Muscle of leg (tissue), 11 donors: ENCODE measurements around the gene PPIH. TPM values are rescaled to one million over a fixed set of nuclear protein-coding genes. Genes with fewer than 3 reads are reported as not detected.
"Not testable (repeated sequence)": the region's sequence is repeated elsewhere in the genome, so short reads cannot be mapped to it uniquely, and the experiment has no call there.

Experiments
- DNase-seq: peaks from one replicate; pipeline ENCODE4 v3.0.0; 2013
- H3K27ac ChIP-seq: one replicate; pipeline ENCODE4 v1.5.1; 2013; ENCODE audit warnings: mild to moderate bottlenecking, low read length, control low read depth
- H3K27me3 ChIP-seq: one replicate; pipeline ENCODE4 v1.6.1; 2013; ENCODE audit warnings: low read length; ENCODE audit not compliant: control insufficient read depth, insufficient read depth
- H3K36me3 ChIP-seq: one replicate; pipeline ENCODE4 v1.6.1; 2013; ENCODE audit warnings: low read length; ENCODE audit not compliant: control insufficient read depth, insufficient read depth
- H3K4me1 ChIP-seq: one replicate; pipeline ENCODE4 v1.6.1; 2013; ENCODE audit warnings: low read length; ENCODE audit not compliant: control insufficient read depth, insufficient read depth
- H3K4me3 ChIP-seq: one replicate; pipeline ENCODE4 v1.5.1; 2013; ENCODE audit warnings: low read length, control low read depth
- H3K9me3 ChIP-seq: replicated peaks from 2 replicates; pipeline ENCODE4 v1.6.1; 2013; ENCODE audit warnings: low read depth, low read length; ENCODE audit not compliant: control insufficient read depth
- WGBS: methylation state at CpG from one replicate; pipeline ENCODE4 v1.1.5; 2013; ENCODE audit warnings: missing lambda C conversion rate; ENCODE audit not compliant: insufficient coverage; 5-methylcytosine and 5-hydroxymethylcytosine counted together
- polyA plus RNA-seq, 8 donors: library from polyadenylated mRNA; unstranded; fragments of 120-200 nt; gene quantifications; one replicate each; pipeline versions ENCODE4 v1.2.1 to v1.2.3, GENCODE V29; 2013; ENCODE audit warnings: inconsistent platforms in 1 of 8, low replicate concordance in 1 of 8; ENCODE audit not compliant: insufficient read length in 8 of 8, insufficient read depth in 1 of 8
- total RNA-seq: library from RNA; stranded (reverse); fragments of 120-200 nt; gene quantifications from one replicate; pipeline ENCODE4 v1.2.4, GENCODE V29; 2013

PPIH gene
- total and polyA plus RNA-seq, 9 donors = 37.2 to 50.1 (median 40.9) TPM

- Histone ChIP-seq H3K4me1 (no peaks in the 10 kb centered on the region), H3K4me3 (no peak overlapping the region), H3K27ac (no peak overlapping the region), H3K27me3 (no peaks in the 10 kb centered on the region), H3K36me3 (peaks cover 14% of the 10 kb centered on the region), H3K9me3 (no peaks in the 10 kb centered on the region)
- WGBS = 67% methylated on average over 3 of the region's 5 CpGs
- no peak for DNase-seq
These were observed 34.2 kb downstream of the PPIH start for GRCh38 chr1:42692461-42692860.

DNA sequence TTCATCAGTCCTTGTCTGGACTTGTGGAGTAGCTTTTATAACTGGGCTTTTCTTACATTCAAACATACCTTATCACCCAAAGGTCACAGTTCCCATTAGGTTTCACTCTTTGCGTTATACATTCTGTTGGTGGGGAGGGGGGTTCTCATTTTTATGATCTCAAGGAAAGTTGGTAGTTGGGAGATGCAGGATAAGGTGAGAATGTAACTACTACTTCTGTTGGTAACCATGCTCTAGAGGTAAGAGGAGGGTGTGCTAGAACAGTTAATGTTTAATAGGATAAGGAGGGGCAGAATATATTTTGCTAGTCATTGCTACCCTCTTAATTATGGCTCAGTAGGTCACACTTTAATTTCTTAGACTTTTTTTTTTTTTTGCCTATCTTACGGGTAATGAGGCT is 34.7 kb downstream of the PPIH start:
- Histone ChIP-seq H3K4me1 (no peaks in the 10 kb centered on the region), H3K9me3 (no peaks in the 10 kb centered on the region), H3K36me3 (peaks cover 18% of the 10 kb centered on the region), H3K27me3 (no peaks in the 10 kb centered on the region), H3K4me3 (no peak overlapping the region), H3K27ac (no peak overlapping the region)
- WGBS = no CpG with 5 or more reads among the region's 2 CpGs
- DNase-seq = no peak

DNA sequence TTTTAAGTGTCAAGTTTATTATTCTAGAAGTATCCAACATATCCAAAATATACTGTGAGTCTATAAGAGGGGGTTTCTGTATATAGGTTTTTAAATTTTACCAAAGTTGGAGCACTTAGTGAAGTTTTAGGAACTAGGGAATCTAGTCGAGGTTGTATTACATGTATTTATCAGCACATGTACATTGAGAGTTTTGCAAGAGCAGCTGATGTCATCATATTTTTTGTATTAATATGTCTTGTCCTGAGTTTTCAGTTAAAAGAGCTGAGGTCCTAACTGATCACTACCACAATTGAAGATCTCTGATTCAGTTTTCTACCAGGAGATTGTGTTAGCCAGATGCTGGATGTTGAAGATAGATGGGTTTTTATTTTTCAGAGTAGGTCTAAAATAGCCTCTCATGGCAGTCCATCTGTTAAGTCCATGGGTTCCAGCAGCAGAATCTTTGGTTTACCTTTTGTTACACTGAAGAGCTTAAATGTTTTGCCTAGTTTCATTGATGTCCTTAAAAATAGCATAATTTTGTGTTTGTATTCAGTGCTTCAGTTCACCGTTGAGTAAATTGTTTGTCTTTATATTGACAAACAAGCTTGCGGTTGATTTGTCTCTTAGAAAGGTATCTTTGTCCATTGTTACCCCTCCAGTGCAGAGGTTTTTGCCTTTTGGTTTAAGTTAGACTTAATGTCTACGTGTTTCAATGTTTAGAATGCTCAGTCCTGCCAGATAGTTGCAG is 40.0 kb downstream of the PPIH start:
- DNase-seq = no peak
- H3K27me3 ChIP-seq = no peaks in the 10 kb centered on the region
- no peak overlapping the region for H3K4me3 ChIP-seq
- H3K36me3 ChIP-seq = peaks cover 48% of the 10 kb centered on the region
- 100% methylated on average over 1 of the region's 4 CpGs for WGBS
- H3K27ac ChIP-seq = no peak overlapping the region
- H3K9me3 ChIP-seq = no peaks in the 10 kb centered on the region
- no peaks in the 10 kb centered on the region for H3K4me1 ChIP-seq

DNA sequence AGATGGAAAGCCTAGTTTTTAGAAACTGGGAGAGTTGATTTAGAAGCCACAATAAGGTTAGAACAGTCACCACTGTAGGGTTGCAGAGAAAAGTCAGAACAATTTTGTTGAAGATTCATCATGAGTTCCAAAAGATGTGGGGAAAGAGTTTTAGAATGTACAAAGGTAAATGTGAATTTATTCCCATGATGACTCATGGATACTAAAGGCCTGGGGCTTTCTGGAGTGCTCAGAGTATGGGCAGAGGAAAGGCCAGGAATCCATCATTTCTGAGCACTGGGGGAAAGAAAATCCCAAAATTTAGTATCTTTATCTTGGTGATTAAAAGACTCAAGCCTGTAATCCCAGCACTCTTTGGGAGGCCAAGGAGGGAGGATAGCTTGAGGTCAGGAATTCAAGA is 41.8 kb downstream of the PPIH start:
- no peak overlapping the region for H3K27ac ChIP-seq
- no peaks in the 10 kb centered on the region for H3K4me1 ChIP-seq
- H3K9me3 ChIP-seq = no peaks in the 10 kb centered on the region
- H3K36me3 ChIP-seq = peaks cover 60% of the 10 kb centered on the region
- no peaks in the 10 kb centered on the region for H3K27me3 ChIP-seq
- no peak for DNase-seq
- no peak overlapping the region for H3K4me3 ChIP-seq

DNA sequence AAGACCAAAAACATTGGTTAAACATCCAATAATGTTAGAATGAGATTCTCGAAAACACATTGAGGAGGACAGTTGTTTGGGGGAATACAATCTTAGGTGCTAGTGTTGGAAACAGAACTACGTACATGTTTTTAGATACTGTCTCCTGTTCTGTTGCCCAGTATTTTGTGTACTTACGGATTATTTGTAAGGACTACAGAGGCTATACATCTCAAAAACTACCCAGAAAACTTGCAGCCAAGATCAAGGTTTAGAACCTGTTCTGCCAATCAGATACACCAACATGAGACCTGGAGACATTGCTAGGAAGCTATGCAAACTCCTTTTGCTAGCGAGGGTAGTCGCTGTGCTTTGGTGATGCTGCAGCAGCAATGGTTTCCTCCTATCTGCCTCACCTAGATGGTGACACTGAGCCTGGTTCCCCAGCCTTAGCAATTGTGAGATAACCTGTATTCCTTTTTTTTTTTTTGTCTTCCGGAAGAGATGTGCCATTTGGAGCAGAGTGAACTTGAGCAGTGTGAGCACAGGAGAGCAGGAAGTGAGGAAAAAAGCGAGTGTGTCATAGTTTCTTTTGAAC is 45.8 kb downstream of the PPIH start:
- H3K4me1 ChIP-seq = no peaks in the 10 kb centered on the region
- 97% methylated on average over 3 of the region's 7 CpGs for WGBS
- DNase-seq = no peak
- peaks cover 4% of the 10 kb centered on the region for H3K9me3 ChIP-seq
- peaks cover 55% of the 10 kb centered on the region for H3K36me3 ChIP-seq
- H3K4me3 ChIP-seq = no peak overlapping the region
- no peaks in the 10 kb centered on the region for H3K27me3 ChIP-seq
- no peak overlapping the region for H3K27ac ChIP-seq

- peaks cover 14% of the 10 kb centered on the region for H3K36me3 ChIP-seq
- H3K4me1 ChIP-seq, H3K27me3 ChIP-seq, H3K27ac ChIP-seq, DNase-seq, H3K4me3 ChIP-seq: not testable (repeated sequence)
- H3K9me3 ChIP-seq = peaks cover 17% of the 10 kb centered on the region
- WGBS = no CpG with 5 or more reads among the region's 3 CpGs
These were observed 54.6 kb downstream of the PPIH start for GRCh38 chr1:42712808-42713207.

- H3K9me3 ChIP-seq = peaks cover 17% of the 10 kb centered on the region
- no peaks in the 10 kb centered on the region for H3K27me3 ChIP-seq
- no peak overlapping the region for H3K27ac ChIP-seq
- peaks cover 17% of the 10 kb centered on the region for H3K36me3 ChIP-seq
- H3K4me1 ChIP-seq = no peaks in the 10 kb centered on the region
- no peak overlapping the region for H3K4me3 ChIP-seq
- DNase-seq = no peak
These were observed 55.1 kb downstream of the PPIH start for GRCh38 chr1:42713293-42713692.

DNA sequence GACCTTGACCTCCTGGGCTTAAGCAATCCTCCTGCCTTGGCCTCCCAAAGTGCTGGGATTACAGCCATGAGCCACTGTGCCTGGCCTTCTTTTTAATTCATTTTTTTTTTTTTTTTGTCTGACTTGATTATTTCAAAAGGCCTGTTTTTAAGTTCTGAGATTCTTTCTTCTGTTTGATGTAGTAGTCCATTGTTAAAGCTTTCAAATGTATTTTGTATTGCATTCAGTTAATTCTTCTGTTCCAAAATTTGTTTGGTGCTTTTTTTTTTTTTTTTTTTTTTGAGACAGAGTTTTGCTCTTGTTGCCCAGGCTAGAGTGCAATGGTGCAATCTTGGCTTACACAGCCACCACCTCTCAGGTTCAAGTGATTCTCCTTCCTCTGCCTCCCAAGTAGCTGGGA is 56.2 kb downstream of the PPIH start:
- not testable (repeated sequence) for H3K27ac ChIP-seq, H3K4me3 ChIP-seq, H3K27me3 ChIP-seq, DNase-seq, H3K4me1 ChIP-seq
- H3K9me3 ChIP-seq = peaks cover 17% of the 10 kb centered on the region
- peaks cover 19% of the 10 kb centered on the region for H3K36me3 ChIP-seq

GRCh38 chr1:42720868-42721267 is 62.6 kb downstream of the PPIH start:
- Histone ChIP-seq H3K36me3 (peaks cover 10% of the 10 kb centered on the region), H3K27me3 (no peaks in the 10 kb centered on the region), H3K27ac (no peak overlapping the region), H3K9me3 (peaks cover 2% of the 10 kb centered on the region), H3K4me1 (no peaks in the 10 kb centered on the region), H3K4me3 (no peak overlapping the region)
- no peak for DNase-seq
- no CpG with 5 or more reads among the region's 1 CpG for WGBS

- Histone ChIP-seq H3K27me3 (no peaks in the 10 kb centered on the region), H3K4me3 (no peak overlapping the region), H3K9me3 (peaks cover 2% of the 10 kb centered on the region), H3K27ac (no peak overlapping the region), H3K36me3 (peaks cover 10% of the 10 kb centered on the region), H3K4me1 (no peaks in the 10 kb centered on the region)
- DNase-seq = no peak
- WGBS = no CpG with 5 or more reads among the region's 3 CpGs
These were observed 63.7 kb downstream of the PPIH start for GRCh38 chr1:42721926-42722325.

GRCh38 chr1:42722403-42722802 is 64.2 kb downstream of the PPIH start:
- not testable (repeated sequence) for H3K9me3 ChIP-seq, H3K36me3 ChIP-seq, H3K4me1 ChIP-seq, H3K27ac ChIP-seq, H3K27me3 ChIP-seq, DNase-seq, H3K4me3 ChIP-seq
- 100% methylated on average over 1 of the region's 2 CpGs for WGBS
